IPS-11a (cell line): ENCODE measurements around the gene FBXL14.

Experiments
- H3K4me3 ChIP-seq: one replicate; pipeline ENCODE4 v1.5.1; 2013; ENCODE audit warnings: low read depth, low read length, control low read depth

FBXL14 gene

GRCh38 chr12:1540690-1541089 is 53.7 kb downstream of the FBXL14 start:
- H3K4me3 ChIP-seq: no peak overlapping the region

- H3K4me3 ChIP-seq: no peak overlapping the region
These were observed 55.2 kb downstream of the FBXL14 start for GRCh38 chr12:1539135-1539534.

DNA sequence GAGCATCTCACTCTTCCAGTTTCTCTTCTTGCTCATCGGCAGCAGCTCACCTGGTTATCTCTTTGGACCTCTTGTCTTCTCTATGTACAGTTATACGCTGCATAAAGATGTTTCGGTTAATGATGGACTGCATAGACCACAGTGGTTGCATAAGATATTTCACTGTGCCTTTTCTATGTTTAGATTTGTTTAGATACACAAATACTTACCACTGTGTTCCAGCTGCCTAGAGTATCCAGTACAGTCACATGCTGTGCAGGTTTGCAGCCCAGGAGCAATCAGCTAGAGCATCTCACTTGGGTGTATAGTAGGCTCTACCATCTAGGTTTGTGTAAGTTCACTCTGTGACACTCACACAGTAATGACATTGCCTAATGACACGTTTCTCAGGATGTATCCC is 57.6 kb downstream of the FBXL14 start:
- H3K4me3 ChIP-seq: no peak overlapping the region

DNA sequence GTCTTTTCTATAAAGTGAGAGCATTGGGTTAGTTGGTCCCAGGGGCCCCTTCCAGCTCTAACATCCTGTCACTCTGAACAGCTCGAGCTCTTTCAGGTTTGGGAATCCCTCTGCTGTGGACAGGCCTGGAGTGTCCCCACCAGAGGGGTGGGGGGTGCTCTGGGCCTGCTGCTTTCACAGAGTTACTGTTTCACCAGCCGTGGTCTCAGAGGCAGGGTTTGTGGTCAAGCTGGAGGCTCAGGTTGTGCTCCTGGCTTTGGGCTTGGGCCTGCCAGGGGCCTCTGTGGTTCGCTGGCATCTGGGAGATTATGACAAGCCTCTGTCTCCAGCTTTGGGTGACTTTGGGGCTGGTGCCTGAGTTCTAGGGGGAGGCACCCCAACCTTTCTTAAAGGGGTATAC is 59.6 kb downstream of the FBXL14 start:
- no peak overlapping the region for H3K4me3 ChIP-seq

- H3K4me3 ChIP-seq: no peak overlapping the region
These were observed 60.6 kb downstream of the FBXL14 start for GRCh38 chr12:1533602-1534304.

DNA sequence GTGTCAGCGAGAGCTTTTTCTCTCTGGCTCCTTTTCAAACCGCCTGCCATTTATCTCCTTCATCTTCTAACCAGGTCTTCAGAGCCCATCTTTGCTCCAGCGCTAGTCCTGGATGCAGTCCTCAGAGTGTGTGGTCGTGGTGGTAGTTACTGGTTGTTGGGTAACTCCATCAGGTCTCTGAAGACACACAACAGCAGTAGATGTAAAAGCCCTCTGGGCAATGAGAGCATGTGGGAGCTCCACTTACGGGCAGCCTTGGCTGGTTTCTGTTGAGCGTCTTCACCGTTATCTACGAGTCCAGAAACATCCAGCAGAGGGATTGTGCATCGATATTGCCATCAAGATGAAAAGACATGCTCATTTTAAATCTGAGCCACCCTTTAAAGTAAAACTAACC is 61.2 kb downstream of the FBXL14 start:
- no peak overlapping the region for H3K4me3 ChIP-seq

DNA sequence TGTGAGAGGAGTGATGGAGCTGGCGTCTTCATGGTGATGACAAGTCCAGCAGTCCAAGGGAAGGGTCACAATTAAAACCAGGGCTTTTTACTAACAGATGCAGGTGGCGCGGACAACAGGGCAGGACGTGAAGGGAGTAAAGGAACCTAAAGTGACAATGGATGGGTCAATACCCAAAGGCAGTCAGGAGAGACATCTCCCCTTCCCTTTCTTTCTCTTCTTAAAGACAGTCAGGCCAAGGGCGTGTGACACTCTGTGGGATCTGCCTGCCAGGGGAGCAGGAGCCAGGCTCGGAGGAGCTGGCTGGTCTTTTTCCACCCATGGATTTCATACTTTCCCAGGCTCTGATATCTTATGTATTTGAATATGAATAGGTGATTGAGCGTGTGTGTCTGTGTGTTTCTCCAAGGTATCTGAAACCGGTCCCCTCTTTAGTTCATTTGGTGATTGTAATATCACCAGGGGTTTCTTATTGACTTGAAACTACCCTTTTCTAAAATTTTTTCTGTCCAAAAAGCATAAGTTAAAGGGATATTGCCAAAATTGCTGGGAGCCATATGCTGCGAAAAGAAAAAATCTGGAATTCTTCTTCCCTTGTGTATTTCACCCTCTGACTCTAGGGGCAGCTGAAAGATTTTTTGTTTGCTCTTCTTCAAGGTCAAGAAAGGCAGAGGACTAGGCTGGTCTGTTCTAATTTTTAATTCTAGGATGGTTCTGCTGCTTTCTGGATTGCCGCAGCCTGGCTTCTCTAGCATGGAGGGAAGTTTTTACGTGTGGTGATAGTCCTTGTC is 61.8 kb downstream of the FBXL14 start:
- no peak overlapping the region for H3K4me3 ChIP-seq

DNA sequence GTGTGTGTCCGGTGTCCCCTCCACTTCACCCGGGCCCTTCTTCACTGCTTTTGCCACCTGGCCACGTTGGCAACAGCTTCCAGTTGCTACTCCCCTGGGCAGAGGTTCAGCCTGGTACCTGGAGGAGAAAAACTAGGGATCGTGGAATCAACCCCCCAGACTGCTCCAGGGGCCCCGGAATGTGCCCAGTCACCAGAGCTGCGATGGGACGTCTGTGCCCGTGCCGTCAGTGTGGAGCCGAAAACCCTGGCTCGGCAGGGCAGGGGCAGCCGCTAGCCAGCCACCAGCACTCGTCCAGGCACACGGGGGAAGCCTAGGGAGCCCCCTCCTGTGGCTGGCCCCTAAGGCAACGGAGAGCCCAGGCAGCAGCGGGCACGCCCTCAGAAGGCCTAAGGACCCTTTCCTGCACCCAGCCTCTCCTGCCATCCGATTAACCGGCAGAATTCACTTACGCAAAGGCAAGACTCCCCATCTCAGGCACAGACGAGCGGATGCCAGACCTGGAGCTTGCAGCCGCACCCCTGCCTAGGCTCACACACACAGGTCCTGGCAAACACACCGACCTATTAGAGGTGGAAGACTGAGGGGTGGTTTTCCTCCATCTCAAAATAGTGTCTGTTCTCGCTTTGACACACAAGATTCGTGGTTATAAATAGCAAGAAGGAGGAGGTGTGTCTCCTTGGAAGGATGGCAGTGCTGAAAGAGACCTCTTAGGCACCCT is 62.6 kb downstream of the FBXL14 start:
- no peak overlapping the region for H3K4me3 ChIP-seq

DNA sequence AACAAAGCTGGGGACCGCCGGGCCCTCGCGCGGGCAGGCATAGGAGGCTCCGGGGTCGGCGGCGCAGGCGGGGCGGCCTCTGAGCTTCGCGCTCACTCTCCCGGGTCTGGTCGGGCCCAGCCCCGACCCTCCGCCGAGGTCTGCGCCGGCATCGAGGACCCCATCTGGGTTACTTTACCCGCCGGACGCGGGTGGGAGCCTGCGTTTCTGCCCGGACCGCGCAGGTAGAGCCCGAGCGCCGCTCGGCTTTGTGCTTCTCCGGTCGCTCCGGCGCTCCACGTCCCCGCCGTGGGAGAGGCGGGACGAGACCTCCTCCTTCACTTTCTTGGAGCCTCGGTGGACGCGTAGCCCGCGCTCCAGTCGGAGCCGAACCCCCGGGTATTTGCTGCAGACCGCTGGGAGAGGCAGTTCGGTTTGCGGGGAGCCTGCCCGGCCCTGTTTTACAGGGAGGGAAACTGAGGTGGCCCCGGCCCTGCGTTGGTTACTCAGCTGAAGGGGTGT is 63.2 kb downstream of the FBXL14 start:
- H3K4me3 ChIP-seq: no peak overlapping the region

GRCh38 chr12:1530592-1531152 is 63.7 kb downstream of the FBXL14 start:
- peak overlapping the region; percentile 41 for H3K4me3 ChIP-seq

- H3K4me3 ChIP-seq: peak overlapping the region; percentile 41
These were observed 64.4 kb downstream of the FBXL14 start for GRCh38 chr12:1529862-1530591.

GRCh38 chr12:1529228-1529861 is 65.0 kb downstream of the FBXL14 start:
- H3K4me3 ChIP-seq: peak overlapping the region; percentile 41

GRCh38 chr12:1528791-1529190 is 65.6 kb downstream of the FBXL14 start:
- no peak overlapping the region for H3K4me3 ChIP-seq

DNA sequence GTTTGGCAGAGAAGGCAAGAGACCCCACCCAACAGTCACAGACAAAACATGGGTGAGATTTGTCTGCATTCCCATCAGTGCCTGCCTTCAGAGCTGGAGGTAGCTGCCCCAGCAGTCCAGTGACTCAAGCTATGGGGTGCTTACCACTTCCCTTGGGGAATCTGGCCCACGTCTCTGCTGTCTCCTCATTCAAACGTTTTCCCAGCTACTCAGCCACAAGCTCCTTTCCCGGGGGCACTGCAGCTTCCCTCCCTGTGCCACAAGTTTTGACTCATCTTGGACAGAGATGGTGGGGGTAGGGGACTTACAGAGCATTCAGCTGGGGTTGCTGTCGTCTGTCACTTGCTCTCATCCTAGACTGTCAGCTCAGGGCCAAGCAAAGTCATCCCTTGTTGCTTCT is 66.6 kb downstream of the FBXL14 start:
- no peak overlapping the region for H3K4me3 ChIP-seq

GRCh38 chr12:1525858-1526257 is 68.5 kb downstream of the FBXL14 start:
- H3K4me3 ChIP-seq: no peak overlapping the region

- H3K4me3 ChIP-seq: no peak overlapping the region
These were observed 70.8 kb downstream of the FBXL14 start for GRCh38 chr12:1523558-1524050.

DNA sequence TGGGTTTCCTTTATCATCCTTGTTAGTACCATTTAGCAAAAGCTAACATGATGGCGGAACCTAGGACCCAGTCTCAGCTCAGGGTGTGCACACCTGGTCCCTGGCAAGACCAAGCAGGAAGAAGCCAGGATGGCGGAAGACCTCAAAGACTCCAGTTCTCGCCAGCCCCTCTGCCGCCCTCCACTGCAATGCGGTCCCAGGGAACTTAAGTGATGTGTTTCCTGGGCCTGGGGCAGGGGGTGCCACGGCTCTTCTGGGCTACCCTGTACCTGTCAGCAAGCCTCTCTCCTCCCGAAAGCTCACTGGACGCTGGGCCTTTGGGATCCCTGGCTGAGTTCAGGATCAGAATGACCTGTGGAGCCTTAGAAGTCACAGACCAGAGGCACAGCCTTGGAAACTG is 71.3 kb downstream of the FBXL14 start:
- no peak overlapping the region for H3K4me3 ChIP-seq

GRCh38 chr12:1519642-1520041 is 74.7 kb downstream of the FBXL14 start:
- H3K4me3 ChIP-seq: no peak overlapping the region

DNA sequence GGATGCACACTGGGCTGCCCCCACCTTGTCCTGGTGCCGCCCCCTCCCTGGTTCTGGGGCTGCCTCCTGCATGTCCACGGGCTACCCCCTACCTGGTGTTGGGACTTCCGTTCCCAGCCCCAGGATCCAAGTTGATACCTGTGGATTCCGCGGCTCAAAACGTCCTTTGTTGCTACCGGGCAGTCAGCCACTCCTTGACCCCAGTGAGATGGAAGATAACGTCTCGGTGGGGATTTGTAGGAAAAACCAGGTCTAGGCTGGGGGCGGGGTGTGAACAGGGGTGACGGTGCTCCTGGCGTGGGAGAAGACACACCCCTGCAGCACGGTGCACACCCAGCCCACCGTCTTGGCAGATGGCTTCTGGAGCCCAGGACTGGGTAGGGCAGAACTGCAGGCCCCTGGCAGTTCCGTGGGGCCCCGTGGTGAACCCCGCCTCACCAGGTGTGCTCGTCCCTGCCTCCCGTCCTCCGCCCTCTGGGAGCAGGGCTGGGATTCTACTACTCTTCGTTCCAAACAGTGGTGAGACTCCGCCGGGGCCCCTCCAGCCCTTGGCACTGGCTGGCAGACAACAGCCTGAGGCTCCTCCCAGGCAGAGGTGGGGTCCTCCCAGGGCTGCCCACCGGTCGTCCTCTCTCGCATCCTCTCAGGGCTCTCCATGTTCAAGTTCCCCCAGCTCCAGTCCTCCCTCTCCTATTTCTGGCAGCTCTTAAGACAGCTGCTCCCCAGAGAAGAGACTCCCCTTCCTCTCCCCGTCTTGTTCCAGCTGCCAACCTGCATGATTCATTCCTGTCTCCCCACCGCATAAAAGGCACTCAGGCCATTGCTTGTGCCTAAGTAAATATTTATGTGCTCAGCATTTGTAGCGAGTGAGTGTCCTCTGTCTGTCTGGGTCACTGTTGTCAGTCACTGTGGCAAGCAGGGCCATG is 75.5 kb downstream of the FBXL14 start:
- no peak overlapping the region for H3K4me3 ChIP-seq
